Measurements from ENCODE around the gene VIPR2. TPM values are rescaled to one million over a fixed set of nuclear protein-coding genes. Genes with fewer than 3 reads are reported as not detected.

VIPR2 gene
- total RNA-seq, 1 experiment from 2014 or later = not detected

GRCh38 chr7:159028508-159029401 is 115.9 kb downstream of the VIPR2 start:
- DNase-seq (ENCODE audit: low read depth) = no peak

DNA sequence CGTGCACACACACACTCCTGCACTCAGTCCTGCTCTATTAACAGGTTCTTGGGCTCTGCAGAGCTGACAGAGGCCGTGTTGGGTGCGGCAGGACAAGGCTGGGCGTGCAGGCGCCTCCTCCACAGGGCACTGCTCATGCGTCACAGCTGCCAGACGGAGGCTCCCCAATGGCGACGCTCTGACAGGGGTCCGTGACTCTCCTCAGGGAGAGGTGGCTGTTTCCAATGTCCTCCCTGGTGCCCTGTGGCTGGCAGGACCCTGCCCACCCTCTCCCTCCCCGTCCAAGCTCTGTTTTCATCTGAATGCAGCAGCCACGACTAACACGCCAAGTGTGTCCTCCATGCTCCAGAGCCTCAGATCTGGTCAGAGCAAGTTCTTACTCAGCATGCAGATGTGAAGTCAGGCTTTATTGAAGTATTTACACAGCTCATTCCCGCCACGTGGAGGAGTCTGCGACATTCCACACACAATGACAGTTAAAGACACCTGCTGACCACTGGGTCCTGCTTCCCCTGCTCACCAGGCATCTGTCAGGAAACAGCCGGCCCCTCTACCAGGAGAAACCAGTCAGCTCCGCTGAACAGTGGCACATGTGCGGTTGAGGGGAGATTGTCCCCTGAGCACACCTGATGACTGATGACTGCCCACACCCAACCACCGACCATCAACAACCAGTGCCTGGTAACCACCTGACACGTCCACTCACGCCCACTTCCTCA is 116.7 kb downstream of the VIPR2 start:
- no peak for DNase-seq (ENCODE audit: low read depth)

- DNase-seq (ENCODE audit: low read depth) = peak; percentile 25
Observed at GRCh38 chr7:159027056-159027788, 117.4 kb downstream of the VIPR2 start.

DNA sequence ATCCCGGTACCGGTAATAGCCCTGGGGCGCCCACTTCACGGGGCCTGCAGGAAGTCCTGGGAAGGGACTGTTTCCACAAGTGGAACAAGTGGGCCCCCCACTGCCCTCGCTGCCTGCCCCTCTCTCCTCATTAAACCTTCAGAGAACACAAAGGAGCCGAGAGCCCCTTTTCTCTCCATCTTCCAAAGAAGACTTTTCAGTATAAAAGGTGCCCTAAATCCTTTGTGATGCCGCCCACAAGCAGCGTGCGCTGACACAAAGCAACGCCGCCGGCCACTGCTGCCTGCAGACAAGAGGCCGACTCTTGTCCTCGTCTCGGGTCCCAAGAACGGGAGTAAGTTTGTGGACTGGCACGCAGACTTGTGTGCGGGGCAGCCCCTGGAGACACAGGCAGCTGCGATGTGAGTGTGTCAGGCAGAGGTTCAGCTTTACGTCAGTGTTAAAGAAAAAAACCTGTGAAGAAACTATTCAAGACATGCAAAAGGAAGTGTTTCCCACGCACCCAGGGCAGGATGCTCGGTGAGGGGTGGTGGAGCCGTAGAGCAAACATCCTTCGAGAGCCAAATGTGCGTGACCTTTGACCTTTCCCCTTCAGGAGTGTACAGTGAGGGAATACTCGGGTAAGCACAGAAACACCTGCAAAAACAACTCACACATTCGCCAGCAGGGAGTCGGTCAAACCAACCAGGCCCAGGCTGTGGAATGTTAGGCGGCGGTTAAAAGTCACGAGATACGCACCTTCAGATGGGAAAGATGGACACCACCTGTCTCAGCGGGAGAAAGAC is 118.2 kb downstream of the VIPR2 start:
- DNase-seq (ENCODE audit: low read depth) = no peak

- DNase-seq (ENCODE audit: low read depth) = no peak
Observed at GRCh38 chr7:159025161-159025779, 119.4 kb downstream of the VIPR2 start.

GRCh38 chr7:159024280-159024951 is 120.3 kb downstream of the VIPR2 start:
- DNase-seq (ENCODE audit: low read depth) = no peak

DNA sequence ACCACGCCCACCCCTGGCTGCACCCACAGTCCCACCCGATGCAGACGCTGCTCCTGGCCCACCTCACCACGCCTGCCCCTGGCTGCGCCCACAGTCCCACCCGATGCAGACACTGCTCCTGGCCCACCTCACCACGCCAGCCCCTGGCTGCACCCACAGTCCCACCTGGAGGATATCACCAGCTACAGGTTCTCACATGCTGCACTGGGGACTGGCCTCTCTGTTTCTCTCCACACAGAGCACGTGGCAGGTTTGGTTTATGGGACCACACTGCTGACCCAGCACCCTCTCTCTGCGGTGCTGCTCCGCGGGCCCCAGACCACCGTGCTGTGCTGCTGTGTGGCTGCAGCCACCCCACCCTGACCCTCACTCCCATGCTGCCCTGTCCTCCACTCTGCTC is 120.9 kb downstream of the VIPR2 start:
- DNase-seq (ENCODE audit: low read depth) = no peak

GRCh38 chr7:159023206-159023605 is 121.5 kb downstream of the VIPR2 start:
- no peak for DNase-seq (ENCODE audit: low read depth)

GRCh38 chr7:159022238-159022993 is 122.3 kb downstream of the VIPR2 start:
- DNase-seq (ENCODE audit: low read depth) = peak; percentile 46

GRCh38 chr7:159020987-159021386 is 123.7 kb downstream of the VIPR2 start:
- DNase-seq (ENCODE audit: low read depth) = no peak

DNA sequence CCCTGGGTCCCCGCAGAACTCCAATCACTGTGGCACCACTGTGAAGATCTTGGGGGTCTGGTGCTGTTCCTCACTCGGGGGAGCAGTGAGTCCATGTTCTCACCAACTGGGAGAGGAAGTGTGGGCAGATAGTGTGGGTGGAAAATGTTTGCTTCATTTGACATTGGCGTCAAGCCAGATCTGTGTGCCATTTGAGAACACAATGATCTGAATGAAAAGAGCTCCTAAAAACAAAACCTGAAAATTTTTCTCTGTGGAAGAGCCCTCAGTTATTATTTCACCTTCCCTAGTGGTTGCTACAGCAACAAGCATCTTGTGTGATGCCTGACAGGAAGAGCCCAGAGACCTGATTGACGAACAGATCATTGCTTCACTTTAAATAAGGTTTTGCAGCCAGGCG is 125.6 kb downstream of the VIPR2 start:
- DNase-seq (ENCODE audit: low read depth) = no peak

GRCh38 chr7:159017741-159018140 is 126.9 kb downstream of the VIPR2 start:
- no peak for DNase-seq (ENCODE audit: low read depth)

- no peak for DNase-seq (ENCODE audit: low read depth)
Observed at GRCh38 chr7:159017210-159017609, 127.5 kb downstream of the VIPR2 start.

DNA sequence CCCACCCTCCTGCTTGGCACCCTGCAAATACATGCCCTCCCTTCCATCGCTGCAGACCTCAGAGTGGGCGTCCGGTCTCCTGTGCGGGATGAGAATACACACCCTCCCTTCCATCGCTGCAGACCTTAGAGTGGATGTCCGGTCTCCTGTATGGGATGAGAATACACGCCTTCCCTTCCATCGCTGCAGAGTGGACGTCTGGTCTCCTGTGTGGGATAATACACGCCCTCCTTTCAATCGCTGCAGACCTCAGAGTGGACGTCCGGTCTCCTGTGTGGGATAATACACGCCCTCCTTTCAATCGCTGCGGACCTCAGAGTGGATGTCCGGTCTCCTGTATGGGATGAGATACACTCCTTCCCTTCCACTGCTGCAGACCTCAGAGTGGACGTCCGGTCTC is 128.1 kb downstream of the VIPR2 start:
- DNase-seq (ENCODE audit: low read depth) = no peak

GRCh38 chr7:159015454-159016410 is 128.9 kb downstream of the VIPR2 start:
- DNase-seq (ENCODE audit: low read depth) = peak; percentile 63

DNA sequence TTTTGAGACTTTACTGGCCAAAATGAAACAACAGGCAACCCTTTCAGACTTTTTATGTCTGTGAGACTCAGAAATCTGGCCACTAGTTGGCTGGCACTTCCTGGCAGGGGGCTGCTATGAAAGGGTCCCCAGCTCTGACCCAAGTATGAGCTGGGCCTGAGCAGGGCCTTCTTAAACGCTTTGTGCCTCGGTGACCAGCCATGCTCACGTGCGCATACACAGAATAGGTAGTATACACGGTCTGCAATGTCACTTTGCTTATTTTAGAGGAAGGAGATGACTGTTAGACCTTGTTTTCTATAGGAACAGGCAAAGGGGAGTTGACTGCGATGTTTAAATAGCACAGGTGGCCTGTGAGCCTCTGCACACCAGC is 129.6 kb downstream of the VIPR2 start:
- DNase-seq (ENCODE audit: low read depth) = no peak

DNA sequence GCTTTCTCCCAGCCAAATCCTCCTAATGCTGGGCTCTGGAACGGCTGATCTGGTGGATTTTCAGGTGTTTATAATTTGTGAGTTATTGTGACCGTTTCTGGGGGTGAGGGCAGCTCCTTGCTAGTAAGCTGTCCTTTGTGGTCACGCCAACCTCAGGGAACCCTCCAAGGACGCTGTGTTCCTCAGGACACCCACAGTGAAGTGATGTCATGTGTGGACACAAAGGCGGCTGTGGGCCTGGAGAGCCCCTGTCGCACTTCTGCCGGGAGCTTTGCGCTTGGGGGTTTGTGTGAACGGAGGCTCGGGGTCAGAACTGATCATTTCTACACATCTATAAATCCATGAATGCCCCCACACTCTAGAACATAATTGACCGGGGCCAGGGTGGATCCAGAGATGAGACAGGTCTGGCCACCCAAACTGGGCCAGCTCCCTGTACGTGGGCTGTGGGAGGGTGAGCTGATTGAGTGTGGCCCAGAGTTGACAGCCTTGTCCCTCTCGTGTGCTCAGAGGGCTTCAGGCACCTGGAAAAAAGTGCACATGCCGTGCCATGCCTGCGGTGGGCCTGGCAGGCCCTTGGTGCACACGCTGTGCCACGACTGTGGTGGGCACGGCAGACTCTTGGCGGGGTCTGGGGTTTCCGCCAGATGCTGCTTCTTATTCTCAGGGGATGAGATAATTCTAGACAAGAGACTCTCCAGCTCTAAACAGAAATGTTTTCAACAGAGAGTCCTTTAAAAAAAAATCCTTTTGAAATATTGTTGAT is 130.2 kb downstream of the VIPR2 start:
- no peak for DNase-seq (ENCODE audit: low read depth)

GRCh38 chr7:159013825-159014289 is 130.8 kb downstream of the VIPR2 start:
- no peak for DNase-seq (ENCODE audit: low read depth)

Measured in M059J (cell line).